GM23338 (cell line): Measurements from ENCODE around the gene TRPM3. TPM values are rescaled to one million over a fixed set of nuclear protein-coding genes. Genes with fewer than 3 reads are reported as not detected.

Experiments
- ATAC-seq: fragments of 200-7000 bp; cut with Tn5 transposase; 3 replicates; pipeline ENCODE4 v1.9.1; 2020
- DNase-seq: peaks from one replicate; pipeline ENCODE4 v3.0.0-alpha.2; 2015; ENCODE audit warnings: low spot score
- H2AFZ ChIP-seq: fragments of 200-600 bp; sonication (generic); 2 replicates; pipeline ENCODE4 v1.8.0; 2016; ENCODE audit warnings: antibody characterized with exemption, mild to moderate bottlenecking, moderate library complexity
- H3F3A ChIP-seq: fragments of 200-600 bp; sonication (generic); replicated peaks from 2 replicates; pipeline ENCODE4 v1.8.0; 2017; ENCODE audit warnings: antibody characterized with exemption, mixed run types, low read depth
- H3K27ac ChIP-seq: fragments of 200-600 bp; sonication (generic); 2 replicates; pipeline ENCODE4 v1.6.1; 2016; ENCODE audit warnings: low read depth
- H3K27me3 ChIP-seq: fragments of 200-600 bp; sonication (generic); 2 replicates; pipeline ENCODE4 v1.8.0; 2016; ENCODE audit warnings: mild to moderate bottlenecking, mixed run types, moderate library complexity; ENCODE audit not compliant: insufficient read depth
- H3K36me3 ChIP-seq: fragments of 200-600 bp; sonication (generic); 2 replicates; pipeline ENCODE4 v1.8.0; 2016; ENCODE audit warnings: mild to moderate bottlenecking; ENCODE audit not compliant: insufficient read depth
- H3K4me1 ChIP-seq: fragments of 200-600 bp; sonication (generic); 2 replicates; pipeline ENCODE4 v1.8.0; 2016; ENCODE audit warnings: mild to moderate bottlenecking, moderate library complexity; ENCODE audit not compliant: insufficient read depth
- H3K4me2 ChIP-seq: fragments of 200-600 bp; sonication (generic); 2 replicates; pipeline ENCODE4 v1.7.1; 2017; ENCODE audit warnings: mixed run types
- H3K4me3 ChIP-seq: fragments of 200-600 bp; sonication (generic); 2 replicates; pipeline ENCODE4 v1.6.1; 2016; ENCODE audit warnings: mixed run types
- H3K79me2 ChIP-seq: fragments of 200-600 bp; sonication (generic); replicated peaks from 2 replicates; pipeline ENCODE4 v1.8.0; 2017; ENCODE audit warnings: mild to moderate bottlenecking; ENCODE audit not compliant: insufficient read depth
- H3K9me2 ChIP-seq: fragments of 200-600 bp; sonication (generic); 2 replicates; pipeline ENCODE4 v1.8.0; 2017; ENCODE audit not compliant: insufficient read depth
- H4K20me1 ChIP-seq: fragments of 200-600 bp; sonication (generic); replicated peaks from 2 replicates; pipeline ENCODE4 v1.8.0; 2017; ENCODE audit warnings: mild to moderate bottlenecking; ENCODE audit not compliant: insufficient read depth
- H3K27ac Mint-ChIP-seq: 2 replicates; pipeline ENCODE4 v1.8.0; 2020; ENCODE audit warnings: inconsistent platforms, mild to moderate bottlenecking, moderate library complexity, mixed read lengths
- H3K27me3 Mint-ChIP-seq: 3 replicates; pipeline ENCODE4 v1.8.0; 2022; ENCODE audit warnings: low read depth, mild to moderate bottlenecking, moderate library complexity, mixed read lengths, inconsistent platforms; ENCODE audit not compliant: insufficient read depth, poor library complexity
- H3K36me3 Mint-ChIP-seq: 3 replicates; pipeline ENCODE4 v1.8.0; 2021; ENCODE audit warnings: low read depth, mild to moderate bottlenecking, inconsistent platforms, moderate library complexity, mixed read lengths
- H3K4me1 Mint-ChIP-seq: 3 replicates; pipeline ENCODE4 v1.8.0; 2020; ENCODE audit warnings: mild to moderate bottlenecking, inconsistent platforms, mixed read lengths
- H3K4me3 Mint-ChIP-seq: 3 replicates; pipeline ENCODE4 v1.8.0; 2021; ENCODE audit warnings: moderate library complexity, mild to moderate bottlenecking, inconsistent platforms, mixed read lengths
- H3K9me3 Mint-ChIP-seq: 3 replicates; pipeline ENCODE4 v1.8.0; 2020; ENCODE audit warnings: moderate library complexity, mild to moderate bottlenecking, inconsistent platforms, mixed read lengths
- CREB1 ChIP-seq: fragments of 250-450 bp; sonication (Bioruptor Pico); IDR thresholded peaks from 2 replicates; pipeline ENCODE4 v1.5.0; 2020; ENCODE audit warnings: low read depth, mild to moderate bottlenecking, moderate library complexity
- EZH2 ChIP-seq: fragments of 200-600 bp; sonication (generic); IDR thresholded peaks from one replicate; pipeline ENCODE4 v1.8.0; 2017; ENCODE audit warnings: antibody characterized with exemption, mild to moderate bottlenecking, low read depth; ENCODE audit not compliant: unreplicated experiment
- EZH2phosphoT487 ChIP-seq: fragments of 200-600 bp; sonication (generic); IDR thresholded peaks from one replicate; pipeline ENCODE4 v1.8.1; 2018; ENCODE audit warnings: antibody characterized with exemption; ENCODE audit not compliant: unreplicated experiment
- JUNB ChIP-seq: IDR thresholded peaks from one replicate; pipeline ENCODE4 v1.6.1; 2016; ENCODE audit warnings: antibody characterized with exemption; ENCODE audit not compliant: unreplicated experiment
- NANOG ChIP-seq: IDR thresholded peaks from 2 replicates; pipeline ENCODE4 v1.6.1; 2016; ENCODE audit warnings: antibody characterized with exemption, borderline replicate concordance
- POLR2AphosphoS5 ChIP-seq: IDR thresholded peaks from 2 replicates; pipeline ENCODE4 v1.6.1; 2016; ENCODE audit warnings: antibody characterized with exemption, low read depth
- STAT1 ChIP-seq: IDR thresholded peaks from one replicate; pipeline ENCODE4 v1.6.1; 2016; ENCODE audit warnings: antibody characterized with exemption; ENCODE audit not compliant: unreplicated experiment
- ZNF114 ChIP-seq: fragments of 250-450 bp; sonication (Bioruptor Pico); IDR thresholded peaks from 2 replicates; pipeline ENCODE4 v1.5.0; 2020; ENCODE audit warnings: mild to moderate bottlenecking, moderate library complexity
- ZNF331 ChIP-seq: fragments of 250-450 bp; sonication (Bioruptor Pico); IDR thresholded peaks from 2 replicates; pipeline ENCODE4 v1.5.0; 2020; ENCODE audit warnings: low read depth, mild to moderate bottlenecking, moderate library complexity
- polyA plus RNA-seq: library from polyadenylated mRNA; unstranded; fragments of >200 nt; fragmentation: Nextera tagmentation; extraction: Ambion mirVana; gene quantifications from 2 replicates; pipeline ENCODE4 v1.2.1, GENCODE V29; 2016
- total RNA-seq: library from RNA; depleted of rRNA; stranded (reverse); fragments of >200 nt; shearing (Covaris generic); gene quantifications from 2 replicates; pipeline ENCODE4 v1.2.3, GENCODE V29; 2014
- TF ChIP-seq, protein P1 (sequence below): IDR thresholded peaks from 2 replicates; pipeline ENCODE4 v1.6.1; 2016; ENCODE audit warnings: antibody characterized with exemption
- TF ChIP-seq, protein P2 (sequence below): fragments of 250-450 bp; sonication (Bioruptor Pico); IDR thresholded peaks from 2 replicates; pipeline ENCODE4 v1.5.0; 2020; ENCODE audit warnings: mild to moderate bottlenecking, moderate library complexity
- TF ChIP-seq, protein P3 (sequence below), 2 experiments: fragments of 200-600 bp in 1 of 2; sonication (generic) in 1 of 2; conservative IDR thresholded peaks; 2 replicates each; pipeline versions ENCODE4 v1.5.1 to v1.6.1; 2016 to 2017; ENCODE audit warnings: antibody characterized with exemption in 2 of 2, low read depth in 2 of 2, mild to moderate bottlenecking in 2 of 2, moderate library complexity in 1 of 2
- TF ChIP-seq, protein P4 (sequence below): IDR thresholded peaks from one replicate; pipeline ENCODE4 v1.6.1; 2018; ENCODE audit warnings: antibody characterized with exemption; ENCODE audit not compliant: unreplicated experiment

TRPM3 gene
- total and polyA plus RNA-seq, 2 experiments from 2014 or later: 2.8 to 8.2 TPM

DNA sequence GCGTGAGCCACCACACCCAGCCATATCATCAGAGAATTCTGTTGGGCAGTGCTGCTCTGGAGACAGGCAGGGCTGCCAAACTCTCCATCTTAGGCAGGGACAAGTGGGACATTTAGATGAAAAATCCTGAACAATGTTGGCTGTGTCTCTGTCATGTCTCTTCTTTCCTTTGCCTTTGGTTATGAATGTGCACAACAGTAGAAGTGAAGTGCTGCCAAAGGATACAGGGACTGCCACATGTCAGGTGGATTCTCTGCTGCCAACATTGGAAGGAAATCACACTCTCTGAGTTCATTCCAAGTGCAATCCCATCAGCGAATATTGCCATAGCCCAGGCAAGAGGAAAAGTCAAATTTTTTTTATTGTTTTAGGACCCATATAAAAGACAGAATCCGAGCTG lies 348.8 kb downstream of the TRPM3 start:
- Mint-ChIP-seq H3K4me3 (no peak overlapping the region), H3K9me3 (no peaks in the 10 kb centered on the region), H3K4me1 (peaks cover 9% of the 10 kb centered on the region; the same call in 2 of the 3 replicates), H3K36me3 (no peaks in the 10 kb centered on the region), H3K27ac (no peak overlapping the region), H3K27me3 (no peaks in the 10 kb centered on the region)
- no peak overlapping the region for H3K27ac ChIP-seq
- no peak overlapping the region for H3K4me3 ChIP-seq
- H3K9me2 ChIP-seq: no peaks in the 10 kb centered on the region
- H3K4me1 ChIP-seq: no peaks in the 10 kb centered on the region
- H3K79me2 ChIP-seq: no peaks in the 10 kb centered on the region
- no peaks in the 10 kb centered on the region for H3K36me3 ChIP-seq
- H4K20me1 ChIP-seq: no peaks in the 10 kb centered on the region
- no peaks in the 10 kb centered on the region for H3F3A ChIP-seq
- no peak overlapping the region for H2AFZ ChIP-seq
- no peaks in the 10 kb centered on the region for H3K27me3 ChIP-seq
- TF ChIP-seq, protein P1, sequence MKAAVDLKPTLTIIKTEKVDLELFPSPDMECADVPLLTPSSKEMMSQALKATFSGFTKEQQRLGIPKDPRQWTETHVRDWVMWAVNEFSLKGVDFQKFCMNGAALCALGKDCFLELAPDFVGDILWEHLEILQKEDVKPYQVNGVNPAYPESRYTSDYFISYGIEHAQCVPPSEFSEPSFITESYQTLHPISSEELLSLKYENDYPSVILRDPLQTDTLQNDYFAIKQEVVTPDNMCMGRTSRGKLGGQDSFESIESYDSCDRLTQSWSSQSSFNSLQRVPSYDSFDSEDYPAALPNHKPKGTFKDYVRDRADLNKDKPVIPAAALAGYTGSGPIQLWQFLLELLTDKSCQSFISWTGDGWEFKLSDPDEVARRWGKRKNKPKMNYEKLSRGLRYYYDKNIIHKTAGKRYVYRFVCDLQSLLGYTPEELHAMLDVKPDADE: no peak
- TF ChIP-seq NANOG (no peak), ZNF331 (no peak), JUNB (no peak), STAT1 (no peak), EZH2phosphoT487 (no peak), EZH2 (no peak), CREB1 (CRISPR knock-in tag) (no peak), POLR2AphosphoS5 (no peak), ZNF114 (CRISPR knock-in tag) (no peak)
- TF ChIP-seq, protein P2, sequence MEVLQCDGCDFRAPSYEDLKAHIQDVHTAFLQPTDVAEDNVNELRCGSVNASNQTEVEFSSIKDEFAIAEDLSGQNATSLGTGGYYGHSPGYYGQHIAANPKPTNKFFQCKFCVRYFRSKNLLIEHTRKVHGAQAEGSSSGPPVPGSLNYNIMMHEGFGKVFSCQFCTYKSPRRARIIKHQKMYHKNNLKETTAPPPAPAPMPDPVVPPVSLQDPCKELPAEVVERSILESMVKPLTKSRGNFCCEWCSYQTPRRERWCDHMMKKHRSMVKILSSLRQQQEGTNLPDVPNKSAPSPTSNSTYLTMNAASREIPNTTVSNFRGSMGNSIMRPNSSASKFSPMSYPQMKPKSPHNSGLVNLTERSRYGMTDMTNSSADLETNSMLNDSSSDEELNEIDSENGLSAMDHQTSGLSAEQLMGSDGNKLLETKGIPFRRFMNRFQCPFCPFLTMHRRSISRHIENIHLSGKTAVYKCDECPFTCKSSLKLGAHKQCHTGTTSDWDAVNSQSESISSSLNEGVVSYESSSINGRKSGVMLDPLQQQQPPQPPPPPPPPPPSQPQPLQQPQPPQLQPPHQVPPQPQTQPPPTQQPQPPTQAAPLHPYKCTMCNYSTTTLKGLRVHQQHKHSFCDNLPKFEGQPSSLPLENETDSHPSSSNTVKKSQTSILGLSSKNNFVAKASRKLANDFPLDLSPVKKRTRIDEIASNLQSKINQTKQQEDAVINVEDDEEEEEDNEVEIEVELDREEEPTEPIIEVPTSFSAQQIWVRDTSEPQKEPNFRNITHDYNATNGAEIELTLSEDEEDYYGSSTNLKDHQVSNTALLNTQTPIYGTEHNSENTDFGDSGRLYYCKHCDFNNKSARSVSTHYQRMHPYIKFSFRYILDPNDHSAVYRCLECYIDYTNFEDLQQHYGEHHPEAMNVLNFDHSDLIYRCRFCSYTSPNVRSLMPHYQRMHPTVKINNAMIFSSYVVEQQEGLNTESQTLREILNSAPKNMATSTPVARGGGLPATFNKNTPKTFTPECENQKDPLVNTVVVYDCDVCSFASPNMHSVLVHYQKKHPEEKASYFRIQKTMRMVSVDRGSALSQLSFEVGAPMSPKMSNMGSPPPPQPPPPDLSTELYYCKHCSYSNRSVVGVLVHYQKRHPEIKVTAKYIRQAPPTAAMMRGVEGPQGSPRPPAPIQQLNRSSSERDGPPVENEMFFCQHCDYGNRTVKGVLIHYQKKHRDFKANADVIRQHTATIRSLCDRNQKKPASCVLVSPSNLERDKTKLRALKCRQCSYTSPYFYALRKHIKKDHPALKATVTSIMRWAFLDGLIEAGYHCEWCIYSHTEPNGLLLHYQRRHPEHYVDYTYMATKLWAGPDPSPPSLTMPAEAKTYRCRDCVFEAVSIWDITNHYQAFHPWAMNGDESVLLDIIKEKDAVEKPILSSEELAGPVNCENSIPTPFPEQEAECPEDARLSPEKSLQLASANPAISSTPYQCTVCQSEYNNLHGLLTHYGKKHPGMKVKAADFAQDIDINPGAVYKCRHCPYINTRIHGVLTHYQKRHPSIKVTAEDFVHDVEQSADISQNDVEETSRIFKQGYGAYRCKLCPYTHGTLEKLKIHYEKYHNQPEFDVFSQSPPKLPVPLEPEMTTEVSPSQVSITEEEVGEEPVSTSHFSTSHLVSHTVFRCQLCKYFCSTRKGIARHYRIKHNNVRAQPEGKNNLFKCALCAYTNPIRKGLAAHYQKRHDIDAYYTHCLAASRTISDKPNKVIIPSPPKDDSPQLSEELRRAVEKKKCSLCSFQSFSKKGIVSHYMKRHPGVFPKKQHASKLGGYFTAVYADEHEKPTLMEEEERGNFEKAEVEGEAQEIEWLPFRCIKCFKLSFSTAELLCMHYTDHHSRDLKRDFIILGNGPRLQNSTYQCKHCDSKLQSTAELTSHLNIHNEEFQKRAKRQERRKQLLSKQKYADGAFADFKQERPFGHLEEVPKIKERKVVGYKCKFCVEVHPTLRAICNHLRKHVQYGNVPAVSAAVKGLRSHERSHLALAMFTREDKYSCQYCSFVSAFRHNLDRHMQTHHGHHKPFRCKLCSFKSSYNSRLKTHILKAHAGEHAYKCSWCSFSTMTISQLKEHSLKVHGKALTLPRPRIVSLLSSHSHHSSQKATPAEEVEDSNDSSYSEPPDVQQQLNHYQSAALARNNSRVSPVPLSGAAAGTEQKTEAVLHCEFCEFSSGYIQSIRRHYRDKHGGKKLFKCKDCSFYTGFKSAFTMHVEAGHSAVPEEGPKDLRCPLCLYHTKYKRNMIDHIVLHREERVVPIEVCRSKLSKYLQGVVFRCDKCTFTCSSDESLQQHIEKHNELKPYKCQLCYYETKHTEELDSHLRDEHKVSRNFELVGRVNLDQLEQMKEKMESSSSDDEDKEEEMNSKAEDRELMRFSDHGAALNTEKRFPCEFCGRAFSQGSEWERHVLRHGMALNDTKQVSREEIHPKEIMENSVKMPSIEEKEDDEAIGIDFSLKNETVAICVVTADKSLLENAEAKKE: no peak
- TF ChIP-seq, protein P3, sequence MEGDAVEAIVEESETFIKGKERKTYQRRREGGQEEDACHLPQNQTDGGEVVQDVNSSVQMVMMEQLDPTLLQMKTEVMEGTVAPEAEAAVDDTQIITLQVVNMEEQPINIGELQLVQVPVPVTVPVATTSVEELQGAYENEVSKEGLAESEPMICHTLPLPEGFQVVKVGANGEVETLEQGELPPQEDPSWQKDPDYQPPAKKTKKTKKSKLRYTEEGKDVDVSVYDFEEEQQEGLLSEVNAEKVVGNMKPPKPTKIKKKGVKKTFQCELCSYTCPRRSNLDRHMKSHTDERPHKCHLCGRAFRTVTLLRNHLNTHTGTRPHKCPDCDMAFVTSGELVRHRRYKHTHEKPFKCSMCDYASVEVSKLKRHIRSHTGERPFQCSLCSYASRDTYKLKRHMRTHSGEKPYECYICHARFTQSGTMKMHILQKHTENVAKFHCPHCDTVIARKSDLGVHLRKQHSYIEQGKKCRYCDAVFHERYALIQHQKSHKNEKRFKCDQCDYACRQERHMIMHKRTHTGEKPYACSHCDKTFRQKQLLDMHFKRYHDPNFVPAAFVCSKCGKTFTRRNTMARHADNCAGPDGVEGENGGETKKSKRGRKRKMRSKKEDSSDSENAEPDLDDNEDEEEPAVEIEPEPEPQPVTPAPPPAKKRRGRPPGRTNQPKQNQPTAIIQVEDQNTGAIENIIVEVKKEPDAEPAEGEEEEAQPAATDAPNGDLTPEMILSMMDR (conservative IDR thresholded peaks at IDR 0.05; ENCODE audit: low read depth in 2 of 2): no peak
- TF ChIP-seq, protein P4, sequence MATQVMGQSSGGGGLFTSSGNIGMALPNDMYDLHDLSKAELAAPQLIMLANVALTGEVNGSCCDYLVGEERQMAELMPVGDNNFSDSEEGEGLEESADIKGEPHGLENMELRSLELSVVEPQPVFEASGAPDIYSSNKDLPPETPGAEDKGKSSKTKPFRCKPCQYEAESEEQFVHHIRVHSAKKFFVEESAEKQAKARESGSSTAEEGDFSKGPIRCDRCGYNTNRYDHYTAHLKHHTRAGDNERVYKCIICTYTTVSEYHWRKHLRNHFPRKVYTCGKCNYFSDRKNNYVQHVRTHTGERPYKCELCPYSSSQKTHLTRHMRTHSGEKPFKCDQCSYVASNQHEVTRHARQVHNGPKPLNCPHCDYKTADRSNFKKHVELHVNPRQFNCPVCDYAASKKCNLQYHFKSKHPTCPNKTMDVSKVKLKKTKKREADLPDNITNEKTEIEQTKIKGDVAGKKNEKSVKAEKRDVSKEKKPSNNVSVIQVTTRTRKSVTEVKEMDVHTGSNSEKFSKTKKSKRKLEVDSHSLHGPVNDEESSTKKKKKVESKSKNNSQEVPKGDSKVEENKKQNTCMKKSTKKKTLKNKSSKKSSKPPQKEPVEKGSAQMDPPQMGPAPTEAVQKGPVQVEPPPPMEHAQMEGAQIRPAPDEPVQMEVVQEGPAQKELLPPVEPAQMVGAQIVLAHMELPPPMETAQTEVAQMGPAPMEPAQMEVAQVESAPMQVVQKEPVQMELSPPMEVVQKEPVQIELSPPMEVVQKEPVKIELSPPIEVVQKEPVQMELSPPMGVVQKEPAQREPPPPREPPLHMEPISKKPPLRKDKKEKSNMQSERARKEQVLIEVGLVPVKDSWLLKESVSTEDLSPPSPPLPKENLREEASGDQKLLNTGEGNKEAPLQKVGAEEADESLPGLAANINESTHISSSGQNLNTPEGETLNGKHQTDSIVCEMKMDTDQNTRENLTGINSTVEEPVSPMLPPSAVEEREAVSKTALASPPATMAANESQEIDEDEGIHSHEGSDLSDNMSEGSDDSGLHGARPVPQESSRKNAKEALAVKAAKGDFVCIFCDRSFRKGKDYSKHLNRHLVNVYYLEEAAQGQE: no peak
- H3K4me2 ChIP-seq: no peak overlapping the region
- no peak for DNase-seq
- no peak for ATAC-seq
